ENCODE results near the gene USH1C.

The USH1C gene

DNA sequence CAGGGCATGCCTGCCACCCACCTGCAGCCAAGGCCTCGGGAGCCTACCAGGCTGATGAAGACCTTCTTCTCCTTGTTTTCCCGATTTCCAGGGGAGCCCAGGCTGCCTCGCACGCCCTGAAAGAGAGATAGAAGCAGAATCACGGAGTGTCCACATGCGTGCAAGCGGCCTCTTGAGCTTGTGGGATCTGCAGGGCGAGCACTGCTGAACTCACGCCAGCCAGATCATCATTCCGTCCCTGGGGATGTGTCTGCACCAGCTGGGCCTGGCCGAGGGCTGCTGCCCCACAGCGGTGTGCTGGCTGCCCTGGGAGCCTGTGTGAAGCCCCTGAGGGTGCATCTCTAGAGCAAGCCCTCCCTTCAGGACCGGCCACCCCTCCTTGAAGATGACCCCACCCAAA lies 17.9 kb downstream of the USH1C start:
- DNase-seq (ENCODE audit: low spot score) = no peak

DNA sequence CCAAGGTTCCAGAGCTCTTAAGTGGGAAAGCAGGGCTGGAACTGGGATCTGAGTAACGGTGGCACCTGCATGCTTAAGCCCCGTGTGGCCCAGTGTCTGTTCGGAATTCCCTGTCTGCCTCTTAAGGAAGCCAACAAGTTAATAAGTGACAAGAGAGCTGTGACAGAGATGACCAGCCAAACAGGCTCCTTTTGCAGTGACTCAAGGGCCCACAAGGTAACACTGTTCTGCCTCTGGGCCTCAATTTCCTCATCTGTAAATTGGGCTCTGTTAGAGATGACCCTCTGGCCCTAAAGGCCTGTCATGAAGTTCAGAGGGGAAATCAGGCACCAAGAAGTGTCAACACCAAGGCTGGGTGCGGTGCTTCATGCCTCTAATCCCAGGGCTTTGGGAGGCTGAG lies 18.6 kb downstream of the USH1C start:
- no peak for DNase-seq (ENCODE audit: low spot score)

DNA sequence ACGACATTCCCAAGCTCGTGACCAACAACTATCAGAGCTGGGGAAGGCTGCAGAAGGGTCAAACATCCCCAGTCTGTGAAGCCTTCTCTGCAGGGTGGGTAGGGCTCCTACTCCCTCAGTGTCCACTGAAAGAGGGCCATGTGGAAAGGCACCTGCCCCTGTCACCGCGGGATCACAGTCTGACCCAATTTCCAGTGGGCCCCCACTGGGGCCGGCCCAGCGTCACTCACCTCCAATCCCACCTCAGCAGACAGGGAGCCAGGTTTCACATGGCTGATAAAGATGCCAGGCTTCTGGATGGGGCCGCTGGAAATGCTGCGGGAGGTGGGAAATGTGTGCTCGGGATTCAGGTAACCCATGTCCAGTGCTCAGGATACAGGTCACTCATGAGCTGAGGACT lies 20.0 kb downstream of the USH1C start:
- no peak for DNase-seq (ENCODE audit: low spot score)

DNA sequence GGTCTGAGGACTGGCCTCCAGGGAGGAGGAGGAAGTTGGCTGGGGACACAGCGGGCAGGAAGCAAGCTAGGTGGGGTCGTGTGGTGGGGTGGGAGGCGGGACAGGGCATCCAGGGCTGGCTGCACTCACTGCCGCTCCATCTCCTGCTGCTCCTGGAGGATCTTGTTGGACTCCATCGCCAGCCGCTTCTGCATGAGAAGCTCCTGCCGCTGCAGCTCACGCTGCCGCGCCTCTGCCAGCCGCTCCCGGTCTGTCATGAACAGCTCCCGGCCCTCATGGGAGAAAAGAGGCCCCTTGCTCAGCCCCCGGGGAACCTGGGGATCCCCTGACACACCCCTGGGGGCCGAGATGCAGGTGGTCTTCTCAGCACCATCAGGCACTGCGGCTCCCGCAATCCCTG lies 21.6 kb downstream of the USH1C start:
- no peak for DNase-seq (ENCODE audit: low spot score)

DNA sequence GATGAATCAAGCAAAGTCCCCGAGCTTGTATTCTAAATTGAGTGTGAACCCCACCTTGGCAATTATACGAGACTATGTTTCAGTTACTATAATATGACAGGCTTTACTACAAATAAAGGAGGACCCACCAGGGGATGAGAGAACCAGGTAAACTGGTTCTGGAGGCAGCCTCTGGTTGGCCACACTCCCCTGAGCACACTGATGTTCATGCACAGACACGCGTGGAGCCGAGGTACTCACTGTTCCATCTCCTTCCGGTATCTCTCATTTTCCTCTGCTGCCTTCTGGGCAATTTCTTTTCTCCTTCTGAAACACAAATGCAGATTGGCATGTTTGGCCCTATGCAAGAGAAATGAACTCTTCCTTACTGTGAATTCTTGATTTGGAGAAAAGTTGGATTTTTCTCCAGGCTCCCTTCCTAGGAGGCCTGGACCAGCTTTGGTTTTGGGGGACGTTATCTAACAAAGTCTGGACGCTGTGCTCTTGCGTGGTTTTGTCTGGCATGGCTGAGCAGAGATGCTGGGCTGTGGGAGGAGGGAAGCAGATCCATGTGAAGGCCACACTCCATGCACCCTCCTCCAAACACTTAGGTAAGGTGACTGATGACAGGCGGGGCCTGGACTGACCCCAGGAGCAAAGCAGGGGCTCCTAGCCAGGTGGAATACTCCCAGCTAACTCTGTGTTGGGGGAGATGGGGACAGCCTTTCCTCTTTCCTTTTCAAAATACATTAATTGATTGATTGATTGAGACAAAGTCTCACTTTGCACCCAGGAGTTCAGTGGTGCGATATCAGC lies 22.9 kb downstream of the USH1C start:
- no peak for DNase-seq (ENCODE audit: low spot score)

DNA sequence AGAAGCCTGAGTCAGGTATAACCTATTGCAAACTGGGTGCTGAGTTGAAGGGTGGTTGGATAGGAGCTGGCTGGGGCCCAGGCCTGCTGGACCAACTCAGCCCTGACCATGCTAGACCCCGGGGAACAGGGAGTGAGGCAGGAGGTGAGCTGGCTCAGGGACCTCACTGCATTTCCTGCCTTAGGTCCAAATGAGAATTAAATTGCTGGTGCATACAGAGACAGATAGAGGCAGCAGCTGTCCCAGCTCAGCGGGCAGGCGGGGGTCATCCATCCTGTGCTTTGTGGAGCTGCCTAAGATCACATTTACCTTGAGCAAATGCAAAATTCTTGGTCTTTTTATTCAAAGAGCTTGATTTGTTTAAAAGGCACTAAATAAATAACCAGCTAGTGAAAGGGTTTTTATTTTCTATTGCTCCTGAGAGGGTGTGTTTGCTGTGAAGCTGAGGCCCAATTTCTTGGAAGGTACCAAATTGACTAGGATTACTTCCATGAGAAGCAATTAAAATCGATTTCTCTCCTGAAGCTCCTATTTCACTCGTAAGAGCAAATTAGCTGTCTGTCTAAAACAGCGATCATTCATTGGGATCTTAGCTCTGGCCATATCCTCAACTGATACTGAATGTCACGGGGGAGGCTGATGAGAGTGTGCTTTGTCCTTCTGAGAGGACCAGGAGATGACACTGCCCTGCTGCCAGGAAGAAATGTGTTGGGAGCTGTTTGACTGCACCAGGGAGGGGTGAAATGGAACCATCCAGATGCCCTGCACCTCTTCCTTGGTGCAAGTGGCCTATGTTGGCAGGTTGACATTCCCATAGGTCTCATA lies 24.9 kb downstream of the USH1C start:
- DNase-seq (ENCODE audit: low spot score) = no peak

DNA sequence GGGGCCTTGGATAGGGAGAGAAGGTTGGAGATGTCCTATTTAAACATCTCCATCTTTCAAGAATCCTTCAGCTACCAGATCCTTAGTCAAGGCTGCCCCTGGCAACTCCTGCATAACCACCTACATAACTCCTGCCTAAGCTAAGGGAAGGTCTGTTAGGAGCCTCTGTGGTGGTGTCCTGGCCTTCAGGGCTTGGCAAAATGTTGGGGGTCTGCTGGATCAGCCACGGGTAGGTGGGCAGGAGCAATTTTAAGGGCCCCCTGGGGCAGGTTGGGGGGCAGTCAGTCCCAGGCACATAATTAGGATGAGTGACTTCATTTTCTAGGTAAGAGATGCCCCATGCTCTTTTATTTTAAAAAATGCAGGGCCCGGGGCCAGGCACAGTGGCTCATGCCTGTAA lies 25.9 kb downstream of the USH1C start:
- no peak for DNase-seq (ENCODE audit: low spot score)

DNA sequence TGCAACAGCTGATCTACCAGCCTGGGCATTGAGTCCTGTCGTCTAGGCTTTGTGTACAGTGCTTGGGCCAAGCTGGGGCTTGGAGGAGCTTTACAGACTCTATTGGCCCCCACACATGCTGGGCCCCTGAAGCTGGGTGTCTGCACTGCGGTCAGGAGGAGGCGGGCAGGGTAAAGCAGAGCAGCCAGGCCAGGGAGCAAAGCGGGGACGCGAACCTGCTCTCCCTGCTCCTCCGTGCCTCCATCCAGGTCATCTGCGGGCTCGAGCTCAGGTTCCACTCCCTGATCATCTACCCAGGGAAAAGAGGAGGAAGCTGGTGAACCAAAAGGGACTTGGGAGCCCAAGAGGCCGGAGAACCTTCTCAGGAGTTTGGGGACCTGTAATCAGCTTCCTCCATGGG lies 27.0 kb downstream of the USH1C start:
- DNase-seq (ENCODE audit: low spot score) = no peak

DNA sequence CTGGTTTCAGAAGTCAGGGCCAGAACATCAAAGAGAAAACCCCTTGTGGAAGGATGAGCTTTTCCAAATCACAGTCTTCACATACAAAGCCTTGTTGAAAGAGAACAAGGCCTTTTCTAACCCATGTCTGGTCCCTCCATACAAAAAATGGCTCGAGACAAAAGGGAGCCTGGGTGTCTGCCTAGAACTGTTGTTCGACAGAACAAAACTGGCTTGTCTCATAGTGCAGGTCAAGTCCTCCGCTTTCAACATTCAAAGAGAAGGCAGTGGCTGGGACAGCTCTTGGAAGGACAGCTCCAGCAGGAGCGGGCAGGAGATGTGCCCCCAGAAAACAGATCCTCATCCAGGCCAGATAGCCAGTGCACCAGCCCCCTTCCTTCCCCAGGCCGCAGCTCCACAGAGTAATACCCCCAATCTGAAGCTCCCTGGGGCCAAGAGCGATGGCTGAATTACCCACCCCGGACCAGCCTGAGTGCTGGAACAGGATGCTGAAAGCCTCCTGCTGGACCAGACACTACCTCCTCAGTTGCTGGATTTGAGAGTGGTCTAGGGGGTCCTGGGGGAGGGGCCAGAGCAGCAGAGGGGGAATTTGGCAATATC lies 27.6 kb downstream of the USH1C start:
- DNase-seq (ENCODE audit: low spot score) = no peak

DNA sequence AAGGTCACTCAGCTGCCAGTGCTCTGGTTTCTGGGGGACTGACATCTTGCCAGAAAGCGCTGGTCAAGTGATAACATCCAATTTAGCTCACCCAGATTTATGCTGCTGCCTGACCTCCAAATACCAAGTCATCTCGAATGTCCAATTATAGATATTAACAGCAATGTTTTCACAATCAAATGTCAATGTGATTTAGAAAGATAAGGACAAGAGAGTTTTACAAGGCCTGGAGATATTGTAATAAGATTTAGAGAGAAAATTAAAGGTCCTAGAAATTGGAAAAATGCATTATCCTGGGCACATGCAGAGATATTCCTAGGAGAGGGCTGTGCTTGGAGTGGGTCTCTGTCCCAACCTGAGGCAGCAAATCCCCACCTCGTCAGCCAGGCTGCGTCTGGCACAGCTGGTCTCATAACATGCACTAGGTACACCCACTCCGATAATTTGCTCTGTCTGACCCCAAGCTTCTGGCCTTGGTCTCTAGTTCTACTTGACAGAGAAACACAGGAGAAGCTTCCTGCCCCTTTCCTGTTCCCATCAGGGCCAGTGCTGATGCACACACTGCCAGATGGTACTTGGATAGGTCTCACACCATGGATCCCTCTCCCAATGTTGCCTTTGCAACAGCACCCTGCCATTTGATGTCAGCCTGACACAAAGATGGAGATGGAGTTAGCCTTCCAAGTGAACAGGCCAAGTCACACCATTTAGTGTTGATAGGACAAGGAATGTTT lies 28.6 kb downstream of the USH1C start:
- no peak for DNase-seq (ENCODE audit: low spot score)

DNA sequence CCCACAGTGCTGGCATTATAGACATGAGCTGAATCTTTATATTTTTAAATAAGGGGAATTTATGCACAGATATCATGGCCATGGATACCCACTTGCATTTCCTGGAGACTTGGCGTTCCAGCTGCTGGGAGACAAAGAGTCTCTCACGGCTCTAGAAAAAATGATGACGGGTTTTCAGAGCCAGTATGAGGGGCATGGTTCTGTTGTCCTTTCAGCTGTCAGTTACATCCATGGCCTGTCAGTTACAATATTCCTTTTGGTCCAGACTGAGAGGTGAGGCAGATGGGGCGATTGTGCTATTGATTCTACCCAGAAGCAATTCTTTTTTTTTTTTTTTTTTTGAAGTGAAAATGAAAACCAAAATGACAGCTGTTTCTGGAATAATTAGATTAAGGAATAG lies 29.7 kb downstream of the USH1C start:
- no peak for DNase-seq (ENCODE audit: low spot score)

DNA sequence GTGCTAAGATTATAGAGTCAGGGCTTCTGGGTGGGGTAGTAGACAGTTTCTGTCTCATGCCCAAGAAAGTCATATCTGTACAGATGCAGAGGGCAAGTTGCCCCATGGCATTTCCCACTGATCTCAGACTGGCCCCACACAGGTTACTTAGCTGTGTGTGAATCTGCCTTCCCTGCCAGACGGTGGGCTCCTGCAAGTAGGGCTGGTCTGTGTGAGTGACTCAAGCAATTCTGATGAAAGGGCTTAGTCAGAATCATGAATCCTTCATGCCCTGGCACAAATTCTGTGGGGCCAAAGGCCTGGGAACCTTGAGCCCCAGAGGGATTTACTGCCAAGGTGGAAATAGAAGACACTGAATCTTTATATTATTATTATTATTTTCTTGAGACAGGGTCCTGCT lies 30.4 kb downstream of the USH1C start:
- no peak for DNase-seq (ENCODE audit: low spot score)

DNA sequence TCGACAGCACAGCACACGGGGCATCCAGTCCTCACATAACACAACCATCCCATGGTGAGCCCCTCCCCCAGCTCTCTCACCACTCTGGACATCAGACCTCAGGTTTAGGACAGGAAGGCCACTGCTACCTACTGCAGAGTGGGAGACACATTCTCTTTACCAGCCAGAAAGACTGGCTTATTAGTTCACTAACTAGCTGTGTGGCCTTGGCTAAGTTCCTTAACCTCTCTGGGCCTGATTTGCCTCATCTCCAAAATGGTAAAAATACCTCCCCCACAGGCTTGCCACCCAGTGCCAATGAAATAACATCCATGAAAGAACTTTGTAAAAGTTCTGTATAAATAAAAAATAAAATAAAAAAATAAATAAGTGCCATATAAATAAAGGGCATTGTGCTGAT lies 32.1 kb downstream of the USH1C start:
- DNase-seq (ENCODE audit: low spot score) = no peak

DNA sequence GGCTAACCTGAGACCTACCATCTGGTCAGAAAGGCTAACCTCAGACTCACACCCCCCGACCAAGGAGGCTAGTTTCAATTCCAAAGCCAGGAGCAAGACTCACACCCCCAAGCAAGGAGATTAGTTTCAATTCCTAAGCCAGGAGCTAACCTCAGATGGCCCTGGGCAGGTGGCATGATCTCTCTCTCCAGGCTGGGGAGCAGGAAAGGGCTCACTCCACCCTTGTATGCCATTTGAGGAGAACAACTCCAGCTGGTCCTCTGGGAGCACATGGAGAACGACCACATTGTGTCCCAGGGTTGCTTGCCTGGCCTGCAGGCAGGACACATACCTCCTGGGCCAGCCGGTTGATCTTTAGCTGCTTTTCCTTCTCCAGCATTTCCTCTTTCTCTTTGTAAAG lies 32.6 kb downstream of the USH1C start:
- DNase-seq (ENCODE audit: low spot score) = no peak

DNA sequence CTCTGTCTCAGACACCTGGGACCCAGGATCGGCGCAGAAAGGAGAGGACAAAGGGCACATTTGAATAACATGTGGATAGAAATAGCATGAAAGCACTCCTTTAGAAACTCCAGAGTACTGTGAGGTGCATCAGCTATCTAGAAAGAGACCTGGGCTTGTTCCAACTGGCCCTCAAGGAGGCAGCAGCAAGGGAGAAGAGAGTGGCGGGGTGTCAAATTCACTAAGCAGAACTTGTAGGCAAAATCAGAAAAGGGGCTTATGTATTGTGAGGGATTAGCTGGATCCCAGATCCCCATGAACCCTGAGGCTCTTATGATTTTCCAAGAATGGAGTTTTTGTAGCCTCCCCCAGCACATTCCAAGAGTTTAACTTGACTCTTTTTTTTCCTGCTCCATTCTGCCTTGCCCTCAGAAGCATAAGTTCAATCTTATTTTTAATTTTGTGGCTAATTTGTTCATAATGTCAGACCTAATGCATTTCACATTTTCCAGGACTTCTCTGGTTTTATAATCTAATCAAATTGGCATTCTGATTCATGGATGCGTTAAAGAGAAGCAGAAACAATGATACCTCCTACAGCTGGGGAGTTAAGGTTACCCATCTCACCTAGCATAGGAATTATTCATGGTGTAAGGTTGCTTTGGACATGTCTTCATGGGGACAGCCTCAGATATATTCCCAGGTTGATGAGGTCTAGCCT lies 33.6 kb downstream of the USH1C start:
- no peak for DNase-seq (ENCODE audit: low spot score)

DNA sequence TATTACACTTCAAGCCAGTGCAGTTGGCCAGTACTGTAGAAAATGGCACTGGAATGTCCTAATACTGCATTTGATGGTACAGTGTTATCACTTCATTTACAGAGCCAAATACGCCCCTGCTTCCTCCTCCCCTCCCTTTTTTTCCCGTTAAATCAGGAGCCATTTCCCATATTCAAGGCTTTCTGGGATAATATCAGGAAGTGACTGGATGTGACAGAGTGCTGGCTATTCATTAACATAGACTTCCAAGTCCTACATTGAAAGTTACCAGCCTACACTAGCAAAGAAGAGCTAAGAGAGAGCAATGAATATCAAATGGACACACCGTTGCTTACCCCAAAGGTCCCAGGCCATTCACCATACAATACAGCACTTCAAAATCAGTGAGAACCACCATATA lies 35.4 kb downstream of the USH1C start:
- no peak for DNase-seq (ENCODE audit: low spot score)

DNA sequence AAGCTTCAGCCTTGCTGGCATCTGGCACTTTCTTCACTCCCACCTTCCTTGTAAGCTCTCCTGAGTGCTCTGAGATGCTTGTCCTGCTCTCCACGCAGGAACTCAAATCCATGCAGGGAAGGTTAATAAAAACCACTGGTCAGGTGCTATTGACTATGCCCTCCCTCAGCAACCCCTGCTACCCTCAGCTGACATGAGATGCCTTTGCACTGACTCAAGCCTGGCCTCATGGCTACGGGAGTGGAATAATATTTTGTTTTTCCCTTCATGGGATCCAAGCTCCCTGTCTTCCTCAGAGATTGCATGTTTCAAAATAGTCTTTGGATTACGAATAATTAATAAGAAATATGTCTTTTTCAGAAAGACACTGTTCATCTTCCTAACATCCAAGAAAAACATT lies 35.9 kb downstream of the USH1C start:
- no peak for DNase-seq (ENCODE audit: low spot score)

DNA sequence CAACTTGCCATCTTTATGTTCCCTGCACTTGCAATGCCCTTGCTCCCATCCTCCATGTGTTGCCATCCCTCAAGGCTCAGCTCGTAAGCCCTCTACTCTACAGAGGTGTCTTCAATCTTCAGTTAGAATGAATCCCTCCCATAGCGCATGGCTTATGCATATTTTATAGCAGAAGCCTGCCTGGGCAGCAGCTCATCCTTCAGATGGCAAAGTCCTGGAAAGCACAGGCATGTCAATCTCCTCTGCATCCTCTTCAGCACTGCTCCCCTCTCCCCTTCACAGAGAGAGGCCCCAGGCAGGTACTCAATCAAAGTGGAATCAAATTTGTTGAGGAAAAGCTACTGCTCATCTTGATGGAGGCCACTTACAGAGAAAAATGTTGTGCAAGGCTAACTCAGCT lies 36.4 kb downstream of the USH1C start:
- DNase-seq (ENCODE audit: low spot score) = no peak

DNA sequence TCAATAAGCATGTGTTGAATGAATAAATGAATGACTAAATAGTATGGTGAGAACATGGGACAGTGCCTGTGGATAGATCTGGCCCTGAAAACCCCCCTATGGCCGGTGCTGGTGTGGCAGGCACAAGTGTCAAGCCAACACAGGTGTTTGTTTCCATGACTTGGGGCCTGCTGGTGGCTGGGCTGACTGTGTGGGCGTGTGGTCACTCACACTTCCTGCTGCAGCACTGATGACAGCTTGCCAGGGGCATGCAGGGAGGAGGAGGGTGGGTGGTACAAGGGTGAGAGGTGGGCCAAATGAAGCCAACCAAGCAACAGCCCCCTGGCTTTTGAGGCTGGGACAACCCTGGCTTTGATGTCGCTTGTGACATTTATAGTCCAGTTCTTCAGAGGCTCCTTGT lies 37.3 kb downstream of the USH1C start:
- DNase-seq (ENCODE audit: low spot score) = no peak

DNA sequence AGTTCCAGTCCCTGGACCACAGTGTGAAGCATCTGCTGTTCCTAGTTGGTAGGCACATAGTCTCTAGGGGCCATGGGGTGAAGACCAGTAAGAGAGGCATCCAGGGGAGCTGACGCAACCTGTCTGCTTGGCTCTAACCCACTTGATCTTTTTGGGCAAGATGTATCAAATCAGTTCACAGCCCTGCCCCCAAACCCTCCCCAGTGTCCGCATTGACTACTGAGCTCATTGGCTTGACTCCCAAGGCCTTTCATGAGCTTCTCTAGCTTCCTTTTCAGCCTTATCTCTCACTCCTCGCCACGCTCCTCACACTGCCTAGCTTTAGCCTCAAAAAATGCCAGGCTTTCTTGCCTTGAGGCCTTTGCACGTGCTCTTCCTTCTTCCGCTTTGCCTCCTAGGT lies 37.9 kb downstream of the USH1C start:
- no peak for DNase-seq (ENCODE audit: low spot score)

DNA sequence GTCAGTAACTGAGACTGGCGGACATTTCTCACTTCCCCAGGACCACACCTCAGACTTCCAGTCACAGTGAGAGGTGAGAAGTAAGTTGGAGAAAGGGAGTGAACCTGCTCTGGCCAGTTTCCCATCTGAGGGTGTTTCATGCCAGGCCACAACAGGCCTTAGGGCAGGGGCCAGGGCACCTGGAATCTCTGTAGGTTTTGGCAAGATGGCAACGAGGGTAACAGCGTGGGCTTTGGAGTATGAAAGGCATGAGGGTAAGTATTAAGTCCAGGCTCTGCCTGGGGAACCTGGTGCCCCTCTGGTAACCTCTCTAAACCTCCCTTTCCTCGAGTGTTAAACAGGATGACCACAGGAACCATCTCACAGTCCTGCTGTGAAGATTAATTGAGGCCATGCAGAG lies 39.1 kb downstream of the USH1C start:
- no peak for DNase-seq (ENCODE audit: low spot score)
